ENCODE results near the gene APBA2.

- TF ChIP-seq CTCF (IDR thresholded peaks at IDR 0.05 in 8 of 11, conservative IDR thresholded peaks at IDR 0.05 in 3 of 11) (no peak), POLR2A (IDR thresholded peaks at IDR 0.05) (no peak)
Measured at GRCh38 chr15:28969511-28970085, 83.8 kb downstream of the APBA2 start.
